Keratinocyte (primary cell): ENCODE measurements around the gene DMD. TPM values are rescaled to one million over a fixed set of nuclear protein-coding genes. Genes with fewer than 3 reads are reported as not detected.

Experiments used
- DNase-seq: peaks from one replicate; pipeline ENCODE4 v3.0.0-alpha.2; 2011; ENCODE audit warnings: low read depth, missing footprints, low spot score
- FAIRE-seq: peaks from 2 replicates; lab custom pipeline; 2011; peaks lifted over from hg19 to GRCh38; lab: Jason Lieb, UNC
- H2AFZ ChIP-seq: 2 replicates; pipeline ENCODE4 v1.6.0; 2012; ENCODE audit warnings: low read length, control low read depth, inconsistent platforms; ENCODE audit not compliant: control insufficient read depth
- H3K27ac ChIP-seq: 2 replicates; pipeline ENCODE4 v1.5.1; 2011; ENCODE audit warnings: low read length; ENCODE audit not compliant: control insufficient read depth, insufficient read depth
- H3K27me3 ChIP-seq: 3 replicates; pipeline ENCODE4 v1.6.0; 2011; ENCODE audit warnings: low read length; ENCODE audit not compliant: control insufficient read depth, insufficient read depth; ENCODE audit errors: extremely low read depth
- H3K36me3 ChIP-seq, 2 experiments: 2 replicates in 1 of 2; 3 replicates in 1 of 2; pipeline ENCODE4 v1.5.1; 2011; ENCODE audit warnings: low read length in 2 of 2, mild to moderate bottlenecking in 1 of 2; ENCODE audit not compliant: control insufficient read depth in 2 of 2, insufficient read depth in 2 of 2; ENCODE audit errors: extremely low read depth in 1 of 2
- H3K4me1 ChIP-seq: 3 replicates; pipeline ENCODE4 v1.5.1; 2011; ENCODE audit warnings: low read length; ENCODE audit not compliant: control insufficient read depth, insufficient read depth; ENCODE audit errors: extremely low read depth
- H3K4me2 ChIP-seq: 3 replicates; pipeline ENCODE4 v1.6.0; 2011; ENCODE audit warnings: low read depth, low read length; ENCODE audit not compliant: control insufficient read depth, insufficient read depth; ENCODE audit errors: extremely low read depth
- H3K4me3 ChIP-seq, 3 experiments: fragments of 200-600 bp in 1 of 3; sonication (generic) in 1 of 3; 2 replicates in 2 of 3; 3 replicates in 1 of 3; pipeline ENCODE4 v1.5.1; 2011 to 2016; ENCODE audit warnings: low read length in 3 of 3, mild to moderate bottlenecking in 3 of 3, control low read depth in 2 of 3, inconsistent platforms in 1 of 3, low read depth in 1 of 3, mixed read lengths in 1 of 3, mixed run types in 1 of 3, moderate library complexity in 1 of 3; ENCODE audit not compliant: control insufficient read depth in 2 of 3, insufficient read depth in 2 of 3; ENCODE audit errors: extremely low read depth in 1 of 3
- H3K79me2 ChIP-seq: 2 replicates; pipeline ENCODE4 v1.6.0; 2012; ENCODE audit warnings: low read length; ENCODE audit not compliant: control insufficient read depth, insufficient read depth
- H3K9ac ChIP-seq: 3 replicates; pipeline ENCODE4 v1.6.0; 2011; ENCODE audit warnings: low read length; ENCODE audit not compliant: control insufficient read depth, insufficient read depth; ENCODE audit errors: extremely low read depth
- H3K9me1 ChIP-seq: 3 replicates; pipeline ENCODE4 v1.6.0; 2011; ENCODE audit warnings: low read length; ENCODE audit not compliant: control insufficient read depth, insufficient read depth; ENCODE audit errors: extremely low read depth
- H3K9me3 ChIP-seq: 2 replicates; pipeline ENCODE4 v1.5.1; 2012; ENCODE audit warnings: low read depth, low read length; ENCODE audit not compliant: control insufficient read depth
- H4K20me1 ChIP-seq: 3 replicates; pipeline ENCODE4 v1.6.0; 2011; ENCODE audit warnings: low read length; ENCODE audit not compliant: control insufficient read depth, insufficient read depth; ENCODE audit errors: extremely low read depth
- CTCF ChIP-seq, 3 experiments: IDR thresholded peaks in 1 of 3; conservative IDR thresholded peaks in 1 of 3; optimal IDR thresholded peaks in 1 of 3; 2 replicates in 2 of 3; 3 replicates in 1 of 3; pipeline versions ENCODE3 to v1.5.1; 2011; ENCODE audit warnings: low read length in 3 of 3, mild to moderate bottlenecking in 3 of 3, moderate library complexity in 2 of 3, control low read depth in 1 of 3, inconsistent platforms in 1 of 3; ENCODE audit not compliant: insufficient read depth in 2 of 3; ENCODE audit errors: extremely low read depth in 1 of 3
- EZH2 ChIP-seq: IDR thresholded peaks from one replicate; pipeline ENCODE4 v1.6.1; 2012; ENCODE audit warnings: inconsistent platforms, mild to moderate bottlenecking, low read length, moderate library complexity
- dilution Hi-C: fragments of 300-500 bp; cut with MboI; formaldehyde crosslinking; loops from one replicate; pipeline ENCODE4 v1.7.0; 2020; ENCODE audit warnings: low sequenced_read_pairs; ENCODE audit not compliant: extremely low pct_ligation_motif_present
- polyA plus RNA-seq, 5 experiments: library from polyadenylated mRNA; depleted of rRNA in 3 of 5; stranded (reverse) in 3 of 5; stranded (forward) in 1 of 5; unstranded in 1 of 5; fragments of >200 nt; gene quantifications; 1 replicate in 1 of 5; 2 replicates in 3 of 5; 3 replicates in 1 of 5; pipeline versions ENCODE4 v1.2.1 to v1.2.3, GENCODE V29; 2011 to 2012; ENCODE audit warnings: missing spikeins in 2 of 5, low read depth in 1 of 5, low replicate concordance in 1 of 5

Gene DMD
- polyA plus RNA-seq, 1 donor (not counting 4 experiments of a cell fraction or from before 2014, with no cell fraction given): 8.9 TPM

- TF ChIP-seq CTCF (optimal IDR thresholded peaks at IDR 0.05 in 1 of 3, IDR thresholded peaks at IDR 0.05 in 1 of 3, conservative IDR thresholded peaks at IDR 0.05 in 1 of 3; ENCODE audit: extremely low read depth in 1 of 3, insufficient read depth in 2 of 3, low read length in 3 of 3) (no peak), EZH2 (no peak)
- Histone ChIP-seq H3K4me1 (peaks cover 15% of the 10 kb centered on the region), H3K27ac (no peak overlapping the region), H3K4me3 (no peak overlapping the region), H3K9me1 (no peaks in the 10 kb centered on the region), H3K9me3 (no peaks in the 10 kb centered on the region), H3K36me3 (no peaks in the 10 kb centered on the region), H3K27me3 (no peaks in the 10 kb centered on the region), H4K20me1 (no peaks in the 10 kb centered on the region), H3K9ac (no peak overlapping the region), H3K4me2 (no peak overlapping the region), H3K79me2 (no peaks in the 10 kb centered on the region), H2AFZ (no peak overlapping the region)
- no peak for DNase-seq
- FAIRE-seq: no peak
- dilution Hi-C loops: no loop called here
Observed at GRCh38 chrX:31217084-31217483, 1994.3 kb downstream of the DMD start.

GRCh38 chrX:31215277-31215815 lies 1996.0 kb downstream of the DMD start:
- H3K27ac ChIP-seq: no peak overlapping the region
- no peak overlapping the region for H3K9ac ChIP-seq
- no peaks in the 10 kb centered on the region for H3K36me3 ChIP-seq
- H3K9me1 ChIP-seq: no peaks in the 10 kb centered on the region
- H2AFZ ChIP-seq: no peak overlapping the region
- dilution Hi-C loops: no loop called here
- TF ChIP-seq CTCF (optimal IDR thresholded peaks at IDR 0.05 in 1 of 3, IDR thresholded peaks at IDR 0.05 in 1 of 3, conservative IDR thresholded peaks at IDR 0.05 in 1 of 3; ENCODE audit: extremely low read depth in 1 of 3, insufficient read depth in 2 of 3, low read length in 3 of 3) (no peak), EZH2 (no peak)
- no peak overlapping the region for H3K4me2 ChIP-seq
- H3K27me3 ChIP-seq: no peaks in the 10 kb centered on the region
- no peak overlapping the region for H3K4me3 ChIP-seq
- H3K4me1 ChIP-seq: peaks cover 10% of the 10 kb centered on the region
- H3K79me2 ChIP-seq: no peaks in the 10 kb centered on the region
- H4K20me1 ChIP-seq: no peaks in the 10 kb centered on the region
- FAIRE-seq (no peak), DNase-seq (no peak)
- H3K9me3 ChIP-seq: no peaks in the 10 kb centered on the region
